Type B pancreatic cell (in vitro differentiated cells): ENCODE data around the gene TICAM1. TPM values are rescaled to one million over a fixed set of nuclear protein-coding genes. Genes with fewer than 3 reads are reported as not detected.
A peak's percentile ranks its signal among the peaks of the same experiment; 100 is the strongest.
"Not testable (repeated sequence)": the region's sequence is repeated elsewhere in the genome, so short reads cannot be mapped to it uniquely, and the experiment has no call there.

Experiments used
- DNase-seq: peaks from one replicate; pipeline ENCODE4 v3.0.0; 2021; ENCODE audit warnings: mixed read lengths; ENCODE audit not compliant: unreplicated experiment; ENCODE audit errors: extremely low spot score
- H3K27ac Mint-ChIP-seq: 2 replicates; pipeline ENCODE4 v1.8.0; 2021; ENCODE audit warnings: mild to moderate bottlenecking, mixed read lengths
- H3K27me3 Mint-ChIP-seq: 2 replicates; pipeline ENCODE4 v1.8.0; 2021; ENCODE audit warnings: mixed read lengths
- H3K36me3 Mint-ChIP-seq: 2 replicates; pipeline ENCODE4 v1.8.0; 2021; ENCODE audit warnings: mixed read lengths
- H3K4me1 Mint-ChIP-seq: one replicate; pipeline ENCODE4 v1.8.0; 2021; ENCODE audit warnings: mixed read lengths; ENCODE audit not compliant: unreplicated experiment
- H3K4me3 Mint-ChIP-seq: 2 replicates; pipeline ENCODE4 v1.8.0; 2021; ENCODE audit warnings: mild to moderate bottlenecking, mixed read lengths
- H3K9me3 Mint-ChIP-seq: 2 replicates; pipeline ENCODE4 v1.8.0; 2021; ENCODE audit warnings: mixed read lengths
- total RNA-seq: library from RNA; stranded (reverse); gene quantifications from 2 replicates; pipeline ENCODE4 v1.2.1, GENCODE V29; 2021; ENCODE audit warnings: low replicate concordance
- TF ChIP-seq, protein P1 (sequence below): fragments of 200-600 bp; sonication (generic); conservative IDR thresholded peaks from 2 replicates; pipeline ENCODE4 v1.5.0; 2021; ENCODE audit warnings: antibody characterized with exemption, mild to moderate bottlenecking

TICAM1 gene
- total RNA-seq, 1 donor from 2014 or later = 8.3 TPM

GRCh38 chr19:4849019-4849418, 17.5 kb upstream of the TICAM1 start:
- no peak for DNase-seq
- H3K4me1 Mint-ChIP-seq = no peaks in the 10 kb centered on the region
- H3K27ac Mint-ChIP-seq = no peak overlapping the region
- H3K27me3 Mint-ChIP-seq = no peaks in the 10 kb centered on the region
- H3K4me3 Mint-ChIP-seq = no peak overlapping the region
- TF ChIP-seq, protein P1, sequence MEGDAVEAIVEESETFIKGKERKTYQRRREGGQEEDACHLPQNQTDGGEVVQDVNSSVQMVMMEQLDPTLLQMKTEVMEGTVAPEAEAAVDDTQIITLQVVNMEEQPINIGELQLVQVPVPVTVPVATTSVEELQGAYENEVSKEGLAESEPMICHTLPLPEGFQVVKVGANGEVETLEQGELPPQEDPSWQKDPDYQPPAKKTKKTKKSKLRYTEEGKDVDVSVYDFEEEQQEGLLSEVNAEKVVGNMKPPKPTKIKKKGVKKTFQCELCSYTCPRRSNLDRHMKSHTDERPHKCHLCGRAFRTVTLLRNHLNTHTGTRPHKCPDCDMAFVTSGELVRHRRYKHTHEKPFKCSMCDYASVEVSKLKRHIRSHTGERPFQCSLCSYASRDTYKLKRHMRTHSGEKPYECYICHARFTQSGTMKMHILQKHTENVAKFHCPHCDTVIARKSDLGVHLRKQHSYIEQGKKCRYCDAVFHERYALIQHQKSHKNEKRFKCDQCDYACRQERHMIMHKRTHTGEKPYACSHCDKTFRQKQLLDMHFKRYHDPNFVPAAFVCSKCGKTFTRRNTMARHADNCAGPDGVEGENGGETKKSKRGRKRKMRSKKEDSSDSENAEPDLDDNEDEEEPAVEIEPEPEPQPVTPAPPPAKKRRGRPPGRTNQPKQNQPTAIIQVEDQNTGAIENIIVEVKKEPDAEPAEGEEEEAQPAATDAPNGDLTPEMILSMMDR = no peak
- no peaks in the 10 kb centered on the region for H3K9me3 Mint-ChIP-seq
- H3K36me3 Mint-ChIP-seq = peaks cover 9% of the 10 kb centered on the region

DNA sequence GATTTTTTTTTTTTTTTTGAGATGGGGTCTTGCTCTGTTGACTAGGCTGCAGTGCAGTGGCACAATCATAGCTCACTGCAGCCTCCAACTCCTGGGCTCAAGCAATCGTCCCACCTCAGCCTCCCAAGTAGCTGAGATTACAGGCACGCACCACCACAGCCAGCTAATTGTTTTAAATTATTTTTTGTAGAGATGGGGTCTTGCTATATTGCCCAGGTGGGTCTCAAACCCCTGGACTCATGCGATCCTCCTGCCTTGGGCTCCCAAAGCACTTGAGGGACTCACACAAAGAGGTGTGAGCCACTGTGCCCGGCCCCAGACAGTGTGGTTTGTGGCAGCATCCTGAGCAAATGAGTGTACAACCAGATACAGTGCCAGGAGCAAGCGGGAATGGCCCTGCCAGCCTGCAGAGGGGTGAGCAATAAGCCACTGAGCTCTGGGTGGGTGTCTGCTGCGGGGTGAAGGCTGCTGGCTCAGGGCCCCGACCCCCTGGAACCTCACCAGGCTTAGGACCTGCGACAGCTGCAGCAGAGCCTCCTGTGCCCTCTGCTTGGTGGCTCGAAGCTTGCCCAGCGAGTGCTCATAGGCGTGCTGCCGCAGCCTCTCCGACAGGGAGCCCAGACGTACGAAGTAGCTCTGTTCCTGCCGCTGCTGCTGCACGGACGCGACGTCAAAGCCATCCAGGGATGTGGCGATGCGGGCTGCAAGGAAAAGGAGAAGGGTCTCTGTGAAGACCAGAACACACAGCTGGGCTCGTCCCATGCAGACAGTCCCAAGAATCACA, 15.9 kb upstream of the TICAM1 start:
- DNase-seq = no peak
- H3K9me3 Mint-ChIP-seq = no peaks in the 10 kb centered on the region
- no peak overlapping the region for H3K27ac Mint-ChIP-seq
- no peaks in the 10 kb centered on the region for H3K4me1 Mint-ChIP-seq
- H3K36me3 Mint-ChIP-seq = peaks cover 9% of the 10 kb centered on the region
- no peaks in the 10 kb centered on the region for H3K27me3 Mint-ChIP-seq
- TF ChIP-seq, protein P1 = no peak
- H3K4me3 Mint-ChIP-seq = no peak overlapping the region

DNA sequence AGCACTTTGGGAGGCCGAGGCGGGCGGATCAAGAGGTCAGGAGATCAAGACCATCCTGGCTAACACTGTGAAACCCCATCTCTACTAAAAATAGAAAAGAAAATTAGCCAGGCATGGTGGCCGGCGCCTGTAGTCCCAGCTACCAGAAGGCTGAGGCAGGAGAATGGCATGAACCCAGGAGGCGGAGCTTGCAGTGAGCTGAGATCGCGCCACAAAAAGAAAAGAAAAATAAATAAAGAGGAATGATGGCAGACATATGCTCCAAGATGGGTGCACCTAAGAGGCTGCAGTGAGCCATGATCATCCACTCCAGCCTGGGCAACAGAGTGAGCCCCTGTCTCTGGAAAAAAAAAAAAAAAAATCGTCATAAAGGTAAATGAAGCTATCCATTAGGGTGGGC, 14.5 kb upstream of the TICAM1 start:
- H3K36me3 Mint-ChIP-seq, H3K4me1 Mint-ChIP-seq, H3K4me3 Mint-ChIP-seq, DNase-seq, H3K27me3 Mint-ChIP-seq, H3K27ac Mint-ChIP-seq, H3K9me3 Mint-ChIP-seq: not testable (repeated sequence)

DNA sequence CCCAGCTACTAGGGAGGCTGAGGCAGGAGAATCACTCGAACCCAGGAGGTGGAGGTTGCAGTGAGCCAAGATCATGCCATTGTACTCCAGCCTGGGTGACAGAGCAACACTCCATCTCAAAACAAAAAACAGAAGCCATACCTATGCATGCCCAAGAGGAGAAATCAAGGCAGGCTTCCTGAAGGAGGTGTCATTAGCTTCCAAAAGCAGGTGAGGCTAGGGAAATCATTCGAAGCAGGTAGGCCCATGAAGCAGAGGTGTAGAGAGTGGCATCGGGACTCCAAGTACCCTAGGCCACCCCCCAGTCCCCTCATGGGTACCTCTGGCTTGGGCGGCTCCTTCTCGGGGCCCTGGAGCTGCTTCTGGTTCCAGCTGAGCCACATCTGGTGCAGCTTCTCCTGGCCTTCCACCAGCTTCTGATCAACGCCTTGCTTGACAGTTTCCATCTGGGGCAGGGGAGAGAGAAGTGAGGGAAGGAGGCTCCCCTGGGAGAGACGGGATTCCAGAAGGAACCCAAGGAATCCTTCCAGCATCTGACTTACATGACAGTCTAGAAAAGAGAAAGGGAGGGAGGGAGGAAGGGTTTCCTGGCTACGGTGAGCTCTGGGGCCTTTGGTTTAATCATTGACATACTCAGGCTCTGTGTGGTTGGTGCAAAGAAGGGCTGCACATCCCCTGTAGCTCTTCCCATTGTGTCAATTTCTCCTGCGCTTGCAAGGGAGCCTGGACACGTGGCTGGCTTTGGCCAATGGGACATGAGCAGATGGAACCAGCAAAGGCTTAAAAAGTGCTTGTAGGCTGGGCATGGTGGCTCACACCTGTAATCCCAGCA, 13.1 kb upstream of the TICAM1 start:
- DNase-seq = no peak
- TF ChIP-seq, protein P1 = no peak
- no peaks in the 10 kb centered on the region for H3K27me3 Mint-ChIP-seq
- H3K4me1 Mint-ChIP-seq = no peaks in the 10 kb centered on the region
- H3K4me3 Mint-ChIP-seq = peak overlapping the region; percentile 44
- no peaks in the 10 kb centered on the region for H3K9me3 Mint-ChIP-seq
- peaks cover 17% of the 10 kb centered on the region for H3K36me3 Mint-ChIP-seq
- no peak overlapping the region for H3K27ac Mint-ChIP-seq

- Mint-ChIP-seq H3K36me3 (peaks cover 17% of the 10 kb centered on the region), H3K4me1 (no peaks in the 10 kb centered on the region), H3K9me3 (no peaks in the 10 kb centered on the region), H3K4me3 (no peak overlapping the region), H3K27ac (no peak overlapping the region), H3K27me3 (no peaks in the 10 kb centered on the region)
- TF ChIP-seq, protein P1 = no peak
- no peak for DNase-seq
These were observed 12.1 kb upstream of the TICAM1 start for GRCh38 chr19:4843647-4843965.

DNA sequence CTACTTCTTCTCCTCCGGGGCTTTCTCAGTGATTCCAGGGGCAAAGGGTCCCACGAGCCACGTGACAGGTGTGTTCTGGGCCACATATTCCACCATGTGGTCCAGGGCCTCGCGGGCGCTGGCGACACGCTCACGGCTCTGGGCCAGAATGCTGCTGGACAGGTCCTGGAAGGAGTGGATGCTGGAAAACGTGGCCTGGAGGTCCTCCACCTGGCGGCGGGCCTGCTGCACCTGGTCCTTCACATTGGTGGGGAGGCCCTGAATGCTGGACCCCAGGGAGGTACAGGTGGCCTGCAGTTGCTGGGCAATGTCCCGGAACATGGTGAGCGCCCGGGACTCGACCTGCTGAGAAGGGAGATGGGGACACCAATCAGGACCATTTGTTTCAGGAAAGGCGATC, 7.7 kb upstream of the TICAM1 start:
- Mint-ChIP-seq H3K9me3 (no peaks in the 10 kb centered on the region), H3K4me1 (no peaks in the 10 kb centered on the region), H3K27ac (no peak overlapping the region), H3K27me3 (no peaks in the 10 kb centered on the region), H3K4me3 (no peak overlapping the region), H3K36me3 (peaks cover 17% of the 10 kb centered on the region)
- DNase-seq = no peak
- TF ChIP-seq, protein P1 = no peak
